Femur (tissue), 1 donor: ENCODE results near the gene PCDHGB2.
"Not testable (repeated sequence)": the region's sequence is repeated elsewhere in the genome, so short reads cannot be mapped to it uniquely, and the experiment has no call there.

Experiments used
- DNase-seq: peaks from one replicate; pipeline ENCODE4 v3.0.0-alpha.2; 2017

The PCDHGB2 gene

GRCh38 chr5:141387557-141388311, 27.9 kb downstream of the PCDHGB2 start, which contains the start of gene PCDHGB4:
TSS of gene PCDHGB4 (plus strand) at chr5:141387698. CDS start at chr5:141387885, 187 bp downstream.
- DNase-seq = not testable (repeated sequence)

GRCh38 chr5:141388661-141389060, 28.9 kb downstream of the PCDHGB2 start:
- DNase-seq = no peak

- no peak for DNase-seq
Observed at GRCh38 chr5:141389153-141390042, 29.6 kb downstream of the PCDHGB2 start.

- no peak for DNase-seq
Observed at GRCh38 chr5:141392429-141393198, 32.8 kb downstream of the PCDHGB2 start, which contains the start of gene PCDHGA8. TSS of gene PCDHGA8 (plus strand) at chr5:141392633. CDS start at chr5:141392814, 181 bp downstream.

- DNase-seq = no peak
Observed at GRCh38 chr5:141393267-141393666, 33.5 kb downstream of the PCDHGB2 start.

- DNase-seq = not testable (repeated sequence)
Observed at GRCh38 chr5:141394401-141395187, 34.8 kb downstream of the PCDHGB2 start.

- not testable (repeated sequence) for DNase-seq
Observed at GRCh38 chr5:141397756-141398551, 38.2 kb downstream of the PCDHGB2 start, which contains the start of gene PCDHGB5. TSS of gene PCDHGB5 (plus strand) at chr5:141397947. CDS start at chr5:141398128, 181 bp downstream.

- no peak for DNase-seq
Observed at GRCh38 chr5:141398608-141399007, 38.8 kb downstream of the PCDHGB2 start.

- no peak for DNase-seq
Observed at GRCh38 chr5:141399555-141400258, 39.9 kb downstream of the PCDHGB2 start.

- no peak for DNase-seq
Observed at GRCh38 chr5:141402553-141403243, 42.9 kb downstream of the PCDHGB2 start, which contains the start of gene PCDHGA9. TSS of gene PCDHGA9 (plus strand) at chr5:141402778. CDS start at chr5:141402953, 175 bp downstream.

GRCh38 chr5:141403387-141403786, 43.6 kb downstream of the PCDHGB2 start:
- no peak for DNase-seq

GRCh38 chr5:141407790-141408505, 48.2 kb downstream of the PCDHGB2 start, which contains the start of gene PCDHGB6:
TSS of gene PCDHGB6 (plus strand) at chr5:141408021. CDS start at chr5:141408203, 182 bp downstream.
- peak; percentile 61 for DNase-seq

- DNase-seq = no peak
Observed at GRCh38 chr5:141409598-141410306, 50.0 kb downstream of the PCDHGB2 start.

- no peak for DNase-seq
Observed at GRCh38 chr5:141411575-141411974, 51.8 kb downstream of the PCDHGB2 start.
